ENCODE measurements around the gene MCTP1.
"Not testable (repeated sequence)": the region's sequence is repeated elsewhere in the genome, so short reads cannot be mapped to it uniquely, and the experiment has no call there.

The MCTP1 gene

DNA sequence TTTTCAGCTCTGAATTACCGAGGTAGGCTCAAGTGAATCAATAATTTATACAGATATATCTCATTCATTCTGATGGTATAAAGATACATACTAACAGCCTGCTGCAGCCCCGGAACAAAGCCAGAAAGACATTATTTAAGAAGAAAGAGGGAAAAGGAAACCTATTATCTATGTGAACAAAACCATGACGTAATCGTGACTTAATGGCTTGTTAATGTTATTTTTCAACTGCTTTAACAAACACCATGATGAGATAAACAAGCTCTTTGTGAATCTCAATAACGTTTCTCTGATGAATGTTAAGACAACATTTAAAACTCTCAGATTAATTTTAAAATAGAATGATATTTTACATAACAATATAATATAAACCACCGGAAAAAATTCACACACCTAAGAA, 429.4 kb downstream of the MCTP1 start:
- DNase-seq = no peak

DNA sequence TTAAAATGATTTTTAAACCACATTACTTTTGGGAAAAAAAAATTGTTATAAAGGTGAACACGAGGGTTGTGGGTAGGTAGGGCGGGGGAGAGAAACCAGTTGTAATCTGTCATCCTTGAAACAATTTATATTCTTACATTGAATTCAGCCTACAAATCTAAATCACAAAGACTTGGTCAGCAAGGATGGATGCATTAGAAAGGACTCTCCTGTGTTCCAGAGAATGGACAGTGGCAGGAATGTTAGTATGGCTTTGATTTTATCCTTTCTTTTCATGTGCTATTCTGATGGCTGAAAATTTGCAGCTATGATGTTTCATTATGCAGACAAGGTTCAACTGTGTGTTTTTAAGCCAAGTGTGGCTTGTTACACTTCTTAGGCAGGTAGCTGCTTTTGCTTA, 431.8 kb downstream of the MCTP1 start:
- no peak for DNase-seq

- DNase-seq = no peak
Observed at GRCh38 chr5:94850960-94851359, 433.9 kb downstream of the MCTP1 start.

DNA sequence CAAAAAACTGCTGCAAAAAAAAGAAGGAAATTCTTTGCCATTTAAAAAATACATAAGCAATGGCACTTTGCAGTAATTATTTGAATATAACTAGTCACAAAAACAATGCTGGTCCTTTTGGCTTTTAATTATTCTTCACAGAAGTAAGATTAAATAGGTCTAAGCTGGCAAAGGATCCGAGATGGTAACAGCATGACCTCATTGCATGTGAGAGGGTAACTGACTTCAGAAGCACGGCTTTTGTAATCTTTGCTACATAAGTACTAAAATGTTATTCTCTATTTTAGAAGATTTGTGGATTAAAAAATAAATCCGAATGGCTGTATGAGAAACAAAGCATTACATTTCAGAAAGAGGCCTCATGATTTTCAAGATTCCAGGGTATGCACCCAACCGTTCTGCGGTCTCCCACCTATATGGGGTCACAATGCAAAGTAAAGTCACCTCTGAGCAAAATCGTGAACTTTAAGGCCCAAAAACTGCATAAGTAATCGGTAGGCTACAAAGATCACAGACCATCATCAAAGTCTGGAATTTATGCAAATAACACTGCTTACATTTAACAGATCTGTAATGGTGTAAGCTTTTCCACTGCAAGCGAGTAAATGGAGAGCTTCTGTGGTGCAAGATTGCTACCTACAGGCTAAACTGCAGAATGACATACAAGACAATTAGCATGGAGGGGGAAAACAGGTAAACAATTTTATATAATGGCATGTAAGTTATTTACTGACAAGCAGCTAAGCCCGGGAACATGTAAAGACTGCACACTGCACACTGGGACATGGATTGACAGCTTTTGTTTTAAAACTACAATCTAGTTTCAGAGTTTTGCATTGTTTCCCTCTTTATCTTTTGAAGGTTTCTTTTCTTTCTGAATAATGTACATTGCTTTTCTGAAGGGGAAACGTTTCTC, 434.8 kb downstream of the MCTP1 start:
- DNase-seq = peak; percentile 76

- DNase-seq = no peak
Observed at GRCh38 chr5:94849324-94849723, 435.6 kb downstream of the MCTP1 start.

GRCh38 chr5:94847726-94848125, 437.2 kb downstream of the MCTP1 start:
- DNase-seq = no peak

- DNase-seq = no peak
Observed at GRCh38 chr5:94847019-94847418, 437.9 kb downstream of the MCTP1 start.

DNA sequence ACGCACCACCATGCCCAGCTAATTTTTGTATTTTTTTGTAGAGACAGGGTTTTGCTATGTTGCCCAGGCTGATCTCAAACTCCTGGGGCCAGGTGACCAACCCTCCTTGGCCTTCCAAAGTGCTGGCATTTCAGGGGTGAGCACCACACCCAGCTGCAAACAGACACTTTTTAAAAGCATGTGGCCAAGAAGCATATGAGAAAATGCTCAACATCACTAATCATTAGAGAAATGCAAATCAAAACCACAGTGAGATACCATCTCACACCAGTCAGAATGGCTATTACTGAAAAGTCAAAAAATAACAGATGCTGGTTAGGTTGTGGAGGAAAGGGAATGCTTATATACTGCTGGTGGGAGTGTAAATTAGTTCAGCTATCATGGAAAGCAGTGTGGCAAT, 439.2 kb downstream of the MCTP1 start:
- DNase-seq = not testable (repeated sequence)

- DNase-seq = no peak
Observed at GRCh38 chr5:94841598-94842322, 443.1 kb downstream of the MCTP1 start.

DNA sequence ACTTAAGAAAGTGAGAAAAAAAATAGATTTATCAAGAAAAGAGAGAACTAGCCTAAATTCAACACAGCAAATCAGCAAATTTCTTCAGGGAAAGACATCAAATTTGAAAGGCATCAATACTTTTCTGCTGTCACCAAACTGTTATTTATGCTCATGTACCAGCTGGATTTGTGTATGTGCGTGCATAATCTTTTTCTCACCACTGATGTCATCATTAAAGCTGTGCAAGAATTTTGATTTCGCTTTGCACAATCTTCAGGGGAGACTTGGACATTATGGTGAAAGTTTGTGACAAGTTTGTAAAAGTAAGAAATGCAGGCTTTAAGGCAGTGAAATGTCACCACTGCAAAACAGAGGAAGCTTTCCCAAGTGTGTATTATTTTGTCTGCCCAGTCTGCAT, 451.0 kb downstream of the MCTP1 start:
- no peak for DNase-seq

DNA sequence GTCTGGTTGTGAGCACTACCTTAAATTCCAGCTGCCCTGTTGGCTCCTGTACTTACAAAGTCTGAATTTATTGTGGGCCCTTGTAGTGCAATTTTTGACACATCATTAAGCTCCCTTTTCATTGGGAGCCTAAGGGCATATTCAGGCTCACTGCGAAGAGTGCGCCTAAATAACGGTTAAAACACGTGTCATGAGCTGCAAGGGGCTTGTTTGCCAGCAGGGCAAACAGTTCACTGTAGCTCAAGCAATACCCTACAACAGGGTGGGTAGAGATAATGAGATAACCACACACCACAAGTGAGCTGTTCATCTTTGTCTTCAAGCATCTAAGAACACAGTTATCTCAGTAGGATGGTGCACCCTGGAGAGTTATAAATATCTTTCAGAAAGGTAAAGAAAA, 452.2 kb downstream of the MCTP1 start:
- DNase-seq = peak; percentile 47

DNA sequence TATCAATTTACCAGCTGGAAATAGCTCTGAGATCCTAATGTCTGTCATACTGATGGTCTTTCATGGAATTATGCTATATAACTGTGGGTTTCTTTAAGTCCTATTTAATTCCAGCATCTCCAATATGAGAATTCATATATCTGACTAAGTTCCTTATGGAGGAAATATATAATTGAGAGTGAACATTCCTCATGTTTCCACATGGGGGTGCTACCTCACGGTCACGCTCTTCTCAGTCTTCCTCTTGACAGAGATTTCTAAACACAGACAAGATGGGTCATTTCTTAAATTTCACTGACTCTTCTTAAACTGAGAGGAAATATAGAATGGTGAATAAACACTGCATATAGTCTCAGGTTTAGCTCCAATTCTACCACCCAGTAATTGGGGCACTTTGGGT, 454.4 kb downstream of the MCTP1 start:
- DNase-seq = peak; percentile 35

- not testable (repeated sequence) for DNase-seq
Observed at GRCh38 chr5:94828222-94828621, 456.7 kb downstream of the MCTP1 start.

GRCh38 chr5:94820488-94820887, 464.4 kb downstream of the MCTP1 start:
- no peak for DNase-seq

- no peak for DNase-seq
Observed at GRCh38 chr5:94818904-94819303, 466.0 kb downstream of the MCTP1 start.

DNA sequence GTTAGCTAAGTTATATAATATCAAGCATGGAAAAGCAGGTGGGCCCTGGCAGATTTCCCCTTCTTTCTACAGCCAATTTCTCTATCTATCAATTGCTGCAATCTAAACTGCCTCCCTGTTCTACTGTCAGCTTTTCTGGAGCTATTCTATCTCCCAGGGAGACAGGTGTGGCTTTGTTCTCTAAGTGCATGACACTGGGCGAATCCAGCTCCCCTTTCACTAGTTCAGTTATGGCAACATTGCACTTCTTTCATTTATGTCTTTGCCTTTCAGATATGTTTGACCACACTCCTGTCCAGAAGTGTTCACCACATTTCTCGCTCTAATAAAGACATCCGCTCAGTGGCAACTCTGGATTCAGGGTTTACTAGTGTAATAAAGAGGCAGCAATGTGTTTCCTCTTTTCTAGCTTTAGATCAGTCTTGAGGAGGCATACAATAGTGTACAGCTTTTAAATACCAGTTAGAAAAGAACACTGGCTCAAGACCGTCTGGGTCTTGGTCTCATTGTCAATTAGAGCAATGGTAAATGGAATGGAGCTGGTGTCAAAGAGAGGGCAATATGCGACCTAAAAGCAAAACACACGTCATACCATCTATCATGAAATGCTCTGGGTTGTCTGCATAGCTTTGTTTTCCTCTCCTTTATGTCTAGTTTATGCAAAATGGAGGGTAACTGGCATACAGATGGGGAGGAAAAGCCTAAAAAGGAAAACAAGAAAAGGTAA, 469.4 kb downstream of the MCTP1 start:
- no peak for DNase-seq

DNA sequence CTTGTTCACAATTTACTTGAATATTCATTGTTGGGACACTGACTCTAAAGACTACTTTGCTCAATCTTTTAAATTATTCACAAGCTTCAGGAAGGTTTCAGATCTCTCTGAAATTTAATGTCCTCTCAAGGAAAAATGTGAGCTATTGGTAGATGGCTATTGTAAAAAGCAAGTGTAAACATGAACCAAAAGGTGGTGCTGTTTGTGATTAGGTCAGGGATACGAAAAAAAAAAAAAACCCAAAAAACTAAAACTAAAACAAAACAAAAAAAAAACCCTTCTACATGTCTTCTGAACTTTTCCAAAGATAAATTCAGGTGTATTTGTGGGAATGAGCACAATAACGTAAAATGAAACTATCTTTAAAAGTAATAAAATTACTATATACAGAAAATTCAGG, 472.7 kb downstream of the MCTP1 start:
- DNase-seq = no peak

DNA sequence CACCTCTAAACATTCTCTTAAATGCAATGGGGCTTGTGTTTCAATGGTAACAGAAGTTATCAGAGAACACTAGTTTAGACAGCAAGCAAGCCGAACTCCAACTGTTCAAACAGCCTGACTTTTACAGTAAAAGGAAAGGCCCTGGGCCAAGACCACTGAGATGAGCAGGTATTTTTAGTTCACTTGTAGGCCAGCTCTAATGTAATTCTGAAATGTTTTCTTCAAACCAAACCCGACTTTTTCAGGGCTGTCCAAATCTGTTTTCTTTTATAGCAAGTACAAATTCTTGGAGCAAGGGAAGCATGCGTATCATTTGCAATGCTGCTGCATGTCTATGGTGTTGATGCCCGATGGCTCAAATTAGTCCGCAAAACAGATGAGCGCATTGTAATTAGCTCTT, 473.6 kb downstream of the MCTP1 start:
- DNase-seq = no peak

DNA sequence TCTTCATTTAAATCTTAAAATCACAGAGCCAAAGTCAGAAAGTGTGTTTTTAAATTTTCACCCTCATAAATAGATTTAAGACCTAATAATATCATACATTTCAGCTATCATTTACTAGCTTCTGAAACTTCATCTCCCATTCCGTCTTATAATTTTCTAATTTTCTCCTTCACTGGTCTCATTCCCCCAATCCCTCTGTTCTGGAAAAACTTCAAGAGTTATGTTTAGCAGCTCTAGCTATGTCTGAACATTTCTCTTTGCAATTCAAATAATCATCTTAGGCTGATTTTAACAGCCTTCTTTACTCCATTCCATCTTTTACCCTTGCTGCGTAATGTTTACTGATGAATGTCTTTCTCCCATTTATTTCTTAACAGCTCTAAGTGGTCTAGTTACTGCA, 474.0 kb downstream of the MCTP1 start:
- no peak for DNase-seq

DNA sequence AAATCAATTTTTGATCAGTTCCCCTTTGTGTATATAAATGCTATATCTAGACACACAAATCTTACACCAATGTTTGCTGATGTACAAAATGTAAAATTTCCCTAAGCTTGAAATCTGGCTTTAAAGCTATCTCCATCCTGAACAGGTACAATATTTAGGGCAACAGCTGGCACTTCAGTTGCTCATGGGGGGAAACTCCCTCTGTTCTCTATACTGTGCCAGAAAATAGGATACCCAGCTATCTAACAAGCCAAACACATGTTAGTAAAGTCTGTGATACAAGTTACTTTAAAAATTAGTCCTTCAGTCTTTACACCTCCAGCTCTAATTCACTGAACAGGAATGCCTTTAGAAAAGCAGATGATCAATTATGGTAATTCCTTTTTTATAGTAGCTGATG, 474.6 kb downstream of the MCTP1 start:
- no peak for DNase-seq

DNA sequence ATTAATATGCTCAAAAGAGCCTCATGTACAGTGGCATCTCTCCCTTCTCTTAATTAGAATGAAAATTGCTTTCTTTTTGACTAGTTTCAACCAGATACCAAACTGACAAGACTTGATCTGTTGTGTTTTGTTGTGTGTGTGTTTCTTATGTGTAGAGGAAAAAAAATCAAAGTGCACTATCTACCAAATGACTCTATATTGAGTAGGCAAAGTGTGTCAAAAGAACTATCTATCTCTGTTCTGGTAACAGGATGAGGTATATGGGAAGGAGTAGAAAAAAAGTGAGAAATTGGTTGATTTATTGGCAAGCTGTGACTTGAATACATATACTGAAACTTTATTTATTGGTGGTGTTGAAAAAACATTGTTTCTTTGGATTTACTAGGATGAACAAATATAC, 476.4 kb downstream of the MCTP1 start:
- no peak for DNase-seq

GRCh38 chr5:94807985-94808384, 476.9 kb downstream of the MCTP1 start:
- no peak for DNase-seq

- peak; percentile 61 for DNase-seq
Observed at GRCh38 chr5:94802450-94802849, 482.4 kb downstream of the MCTP1 start.

GRCh38 chr5:94796586-94796985, 488.3 kb downstream of the MCTP1 start:
- no peak for DNase-seq
